GM03348 (cell line): ENCODE data around the gene CUX1.
A peak's percentile ranks its signal among the peaks of the same experiment; 100 is the strongest.
"Not testable (repeated sequence)": the region's sequence is repeated elsewhere in the genome, so short reads cannot be mapped to it uniquely, and the experiment has no call there.

Experiments used
- DNase-seq: peaks from one replicate; pipeline ENCODE4 v3.0.0; 2012; ENCODE audit warnings: low spot score

Gene CUX1

GRCh38 chr7:102216573-102217314, 399.3 kb downstream of the CUX1 start:
- DNase-seq = no peak

DNA sequence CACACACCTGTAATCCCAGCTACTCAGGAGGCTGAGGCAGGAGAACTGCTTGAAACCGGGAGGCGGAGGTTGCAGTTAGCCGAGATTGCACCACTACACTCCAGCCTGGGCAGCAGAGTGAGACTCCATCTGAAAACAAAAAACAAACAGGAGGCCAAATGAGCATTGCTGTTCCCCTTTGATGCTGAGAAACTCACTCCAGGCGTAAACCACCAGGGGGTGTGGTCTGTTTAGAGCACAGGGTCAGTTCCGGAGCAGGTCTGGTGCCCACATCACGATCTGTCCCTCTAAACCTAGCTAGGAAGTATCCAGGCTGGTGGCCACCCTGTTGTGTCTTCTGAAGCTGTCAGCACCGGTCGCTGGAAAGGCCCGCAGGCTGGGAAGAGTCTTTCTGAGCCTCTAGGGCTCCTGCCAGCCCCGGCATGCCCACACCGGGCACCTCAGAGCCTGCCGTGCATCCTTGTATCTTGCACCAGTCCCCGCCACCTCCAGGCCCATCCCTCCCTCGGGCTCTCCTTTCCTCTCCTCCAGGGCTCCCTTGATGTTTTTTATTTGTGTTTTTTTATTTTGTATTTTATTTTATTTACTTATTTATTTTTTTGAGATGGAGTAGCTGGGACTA, 402.9 kb downstream of the CUX1 start:
- no peak for DNase-seq

DNA sequence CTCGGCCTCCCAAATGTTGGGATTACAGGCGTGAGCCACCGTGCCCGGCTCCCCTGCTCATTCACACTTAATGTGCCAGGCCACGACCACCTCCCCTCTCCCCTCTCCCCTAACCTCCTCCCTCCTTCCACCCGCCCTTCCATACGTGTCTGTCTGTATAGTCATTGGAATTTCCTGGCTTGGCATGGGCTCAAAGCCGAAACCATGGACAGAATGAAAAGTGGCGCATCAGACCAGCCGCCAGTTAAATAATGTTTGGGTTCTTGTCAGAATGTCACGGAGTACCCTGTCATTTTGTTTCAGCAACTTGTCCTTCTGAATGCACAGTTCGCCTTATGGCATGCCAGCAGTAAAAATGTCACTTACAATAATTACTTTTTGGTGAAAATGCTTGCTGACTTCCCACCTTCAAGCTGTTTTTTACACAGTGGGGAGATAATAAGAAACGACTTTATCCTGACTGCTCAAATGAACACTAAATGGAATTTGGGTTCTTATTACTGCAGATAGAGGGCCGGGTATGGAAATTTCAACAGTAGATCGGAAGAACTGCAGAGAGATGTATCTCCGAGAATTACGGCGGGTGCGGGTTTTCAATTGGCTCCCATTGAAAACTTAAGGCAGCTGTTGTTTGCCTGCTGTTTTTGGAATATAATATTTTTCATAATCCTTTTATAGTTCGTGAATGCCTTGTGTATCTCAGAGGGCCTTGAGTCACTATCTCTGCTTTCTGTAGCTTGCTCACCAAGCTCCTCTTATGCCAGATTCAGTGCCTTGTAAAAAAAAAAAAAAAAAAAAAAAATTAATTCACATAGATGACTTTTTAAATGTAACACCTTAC, 403.8 kb downstream of the CUX1 start:
- no peak for DNase-seq

DNA sequence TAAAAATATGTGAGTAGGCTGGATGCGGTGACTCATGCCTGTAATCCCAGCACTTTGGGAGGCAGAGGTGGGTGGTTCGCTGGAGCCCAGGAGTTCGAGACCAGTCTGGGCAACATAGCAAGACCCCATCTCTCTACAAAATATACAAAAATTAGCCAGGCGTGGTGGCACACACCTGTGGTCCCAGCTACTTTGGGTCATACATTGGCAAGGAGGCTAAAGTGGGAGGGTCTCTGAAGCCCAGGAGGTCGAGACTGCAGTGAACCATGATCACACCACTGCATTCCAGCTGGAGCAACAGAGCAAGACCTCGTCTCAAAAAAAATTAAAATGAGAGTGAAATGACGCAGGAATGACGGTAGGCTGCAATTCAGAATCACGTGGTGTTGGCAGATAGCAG, 404.5 kb downstream of the CUX1 start:
- no peak for DNase-seq

DNA sequence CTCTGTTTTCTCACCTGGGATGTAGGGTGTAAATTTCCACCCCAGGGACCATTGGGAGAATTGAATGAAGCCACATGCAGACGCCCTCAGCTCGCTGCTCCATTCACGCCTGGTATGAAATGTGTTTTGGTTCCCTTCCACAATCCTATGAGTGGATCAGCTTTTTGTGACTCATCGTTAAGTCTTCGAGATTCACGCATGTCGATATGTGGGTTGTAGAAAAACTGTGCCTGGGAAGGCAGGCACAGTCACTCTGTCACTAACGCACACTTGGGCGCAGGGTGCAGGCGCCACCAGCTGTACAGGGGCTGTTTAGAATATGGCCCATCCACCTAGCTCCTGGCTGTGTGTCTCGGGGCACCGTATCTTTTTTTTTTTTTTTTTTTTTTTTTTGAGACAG, 405.0 kb downstream of the CUX1 start:
- no peak for DNase-seq

GRCh38 chr7:102223184-102223583, 405.8 kb downstream of the CUX1 start:
- no peak for DNase-seq

DNA sequence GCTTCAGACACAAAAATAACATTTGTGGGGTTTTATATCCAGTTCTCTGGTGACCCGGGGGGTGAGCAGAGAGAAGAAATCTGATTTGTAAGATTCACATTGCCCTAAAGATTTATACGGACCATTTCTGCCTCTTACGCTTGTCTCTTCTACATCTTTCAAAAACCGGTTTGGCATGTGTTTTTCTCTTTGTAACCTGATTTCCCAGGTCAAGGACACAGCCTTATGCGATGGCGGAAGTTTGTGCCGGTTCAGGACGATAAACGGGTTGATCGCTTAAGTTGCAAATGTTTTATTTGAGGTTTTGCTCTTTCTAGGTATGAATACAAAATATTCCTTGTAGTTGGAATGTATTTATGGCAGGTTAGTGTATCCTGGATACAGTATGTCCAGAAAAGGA, 407.6 kb downstream of the CUX1 start:
- DNase-seq = no peak

GRCh38 chr7:102227371-102227770, 409.9 kb downstream of the CUX1 start:
- no peak for DNase-seq

GRCh38 chr7:102228935-102229334, 411.5 kb downstream of the CUX1 start:
- no peak for DNase-seq

- DNase-seq = not testable (repeated sequence)
These were observed 412.7 kb downstream of the CUX1 start for GRCh38 chr7:102230162-102230561.

DNA sequence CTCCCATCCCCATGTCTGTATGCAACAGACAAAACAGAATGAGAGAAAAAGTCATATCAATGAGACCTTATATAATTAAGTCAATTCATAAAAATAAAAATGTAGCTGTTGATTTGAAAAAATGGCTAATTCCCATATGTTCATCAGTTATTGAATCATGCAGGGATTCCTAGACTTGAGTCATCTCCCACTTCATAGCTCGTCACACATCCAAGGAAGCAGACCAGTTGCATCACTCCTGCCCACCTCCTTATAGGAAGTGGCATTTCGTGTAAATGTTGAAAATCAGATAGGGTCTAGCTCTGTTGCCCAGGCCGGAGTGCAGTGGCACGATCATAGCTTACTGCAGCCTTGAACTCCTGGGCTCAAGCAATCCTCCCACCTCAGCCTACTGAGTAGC, 413.2 kb downstream of the CUX1 start:
- DNase-seq = peak; percentile 39

DNA sequence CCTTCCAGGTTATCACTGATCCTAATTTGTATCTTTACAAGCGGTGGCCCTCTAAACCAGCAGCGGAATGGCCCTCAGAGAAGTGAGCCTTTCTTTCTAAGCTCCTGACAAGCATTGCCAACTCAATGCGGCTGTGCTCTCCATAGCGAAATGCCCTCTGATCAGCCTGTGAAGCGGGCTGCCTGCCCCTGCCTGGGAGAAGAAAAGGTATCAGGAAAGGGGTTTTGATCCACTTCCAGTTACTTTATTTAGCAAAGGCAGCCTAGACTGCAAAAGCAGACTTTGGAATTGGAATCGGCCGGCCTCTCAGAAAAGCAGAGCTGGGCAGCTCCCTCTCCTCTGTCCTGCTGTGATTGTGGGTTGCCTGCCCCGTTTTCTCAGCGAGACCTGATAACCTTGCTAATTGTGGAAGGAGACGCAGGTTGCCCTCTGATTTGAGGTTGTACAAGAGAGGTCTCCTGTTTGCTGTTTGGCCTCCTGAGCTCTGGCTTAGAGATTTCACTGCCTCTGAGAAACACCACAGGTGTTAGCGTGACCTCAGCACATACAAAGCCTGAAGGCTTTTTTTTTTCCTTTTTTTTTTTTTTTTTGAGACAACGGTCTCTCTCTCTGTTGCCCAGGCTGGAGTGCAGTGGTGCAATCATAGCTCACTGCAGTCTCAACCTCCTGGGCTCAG, 415.3 kb downstream of the CUX1 start:
- no peak for DNase-seq

GRCh38 chr7:102234131-102234530, 416.7 kb downstream of the CUX1 start:
- DNase-seq = no peak

DNA sequence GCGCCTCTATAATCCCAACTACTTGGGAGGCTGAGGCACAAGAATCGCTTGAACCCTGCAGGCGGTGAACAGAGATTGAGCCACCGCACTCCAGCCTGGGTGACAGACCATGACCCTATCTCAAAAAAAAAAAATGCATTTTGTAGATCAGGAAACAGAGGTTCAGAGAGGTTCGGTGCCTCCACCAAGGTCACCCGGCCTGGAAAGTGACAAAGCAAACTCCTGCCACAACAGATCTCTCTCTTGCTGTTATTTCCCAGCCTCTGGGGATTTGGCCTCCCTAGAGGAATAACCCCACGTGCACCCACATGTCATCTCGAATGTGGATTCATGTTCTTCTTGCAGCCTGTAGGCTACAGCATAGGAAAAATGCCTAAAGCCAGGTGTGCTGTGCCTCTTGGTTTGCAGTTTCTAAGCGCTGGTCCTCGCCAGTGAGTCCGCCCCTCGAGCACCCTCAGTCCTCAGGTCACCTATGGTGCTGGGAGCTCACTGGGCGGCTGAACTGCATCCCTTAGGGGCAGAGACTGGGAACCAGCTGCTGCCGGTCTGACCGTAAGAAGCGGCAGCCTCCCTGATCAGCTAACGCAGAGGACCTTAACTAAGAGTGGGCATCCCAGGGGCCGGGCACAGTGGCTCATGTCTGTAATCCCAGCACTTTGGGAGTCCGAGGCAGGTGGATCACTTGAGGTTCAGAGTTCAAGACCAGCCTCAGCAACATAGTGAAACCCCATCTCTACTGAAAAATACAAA, 417.6 kb downstream of the CUX1 start:
- DNase-seq = no peak

GRCh38 chr7:102236102-102236501, 418.7 kb downstream of the CUX1 start:
- DNase-seq = no peak

DNA sequence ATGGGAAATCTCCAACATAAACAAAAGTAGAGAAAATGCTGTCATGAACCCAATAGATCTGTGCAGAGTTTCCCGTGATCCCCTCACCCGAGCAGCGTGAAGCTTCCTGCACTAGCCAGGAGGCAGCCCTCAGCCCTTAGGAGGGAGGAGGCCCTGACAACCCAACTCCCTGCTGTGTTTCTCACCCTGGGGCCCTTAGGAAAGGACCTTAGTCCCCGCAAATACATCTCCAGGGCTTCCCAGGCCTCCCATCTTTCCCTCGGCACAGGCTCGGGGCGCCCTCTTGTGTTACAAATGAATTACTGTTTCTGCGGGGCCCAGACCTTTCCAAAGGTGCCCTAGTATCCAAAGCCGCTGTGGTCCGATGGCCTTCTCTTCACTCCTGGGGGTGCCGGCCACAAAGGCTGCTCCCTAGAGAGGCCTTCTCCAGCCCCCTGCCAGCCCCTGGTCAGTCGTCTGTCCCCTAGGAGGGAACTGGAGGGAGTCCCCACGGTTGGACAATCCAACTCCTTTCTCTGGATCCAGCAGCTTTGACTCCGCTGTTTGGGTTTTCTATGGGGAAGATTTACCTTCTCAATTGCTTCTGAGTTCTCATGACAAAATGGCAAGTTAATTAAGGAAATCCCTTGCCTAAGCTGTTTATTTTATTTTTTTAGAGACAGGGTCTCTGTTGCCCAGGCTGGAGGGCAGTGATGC, 419.3 kb downstream of the CUX1 start:
- DNase-seq = peak; percentile 92

- no peak for DNase-seq
These were observed 421.9 kb downstream of the CUX1 start for GRCh38 chr7:102239206-102239820.

GRCh38 chr7:102241431-102241830, 424.0 kb downstream of the CUX1 start:
- no peak for DNase-seq

GRCh38 chr7:102244601-102245000, 427.2 kb downstream of the CUX1 start:
- no peak for DNase-seq

GRCh38 chr7:102248081-102248455, 430.6 kb downstream of the CUX1 start:
- no peak for DNase-seq
